Measurements from ENCODE around the gene DYRK3. TPM values are rescaled to one million over a fixed set of nuclear protein-coding genes. Genes with fewer than 3 reads are reported as not detected.

DYRK3 gene
- total and polyA plus RNA-seq, 2 of the 13 experiments (the other 11 are each of a cell fraction or from before 2014, with no cell fraction given): 0.48 to 2.8 TPM

GRCh38 chr1:206672011-206672688, 36.8 kb downstream of the DYRK3 start:
- CTCF ChIA-PET (ENCODE audit: low intra/inter-chr PET ratio, low total read pairs): no interaction called here
- Histone ChIP-seq H3K4me1 (ENCODE audit: insufficient read depth, low read length) (0 out of 2 replicates have a peak, but pooled peaks cover 16% of the 10 kb centered on the region), H3K27me3 (ENCODE audit: control insufficient read depth in 1 of 2, insufficient read depth in 2 of 2, low read length in 2 of 2) (peaks cover 2 to 36% of the 10 kb centered on the region in 2 experiments; a peak in 4 of 5 replicates), H3K9ac (ENCODE audit: insufficient read depth, low read depth, low read length) (no peak overlapping the region), H3K4me3 (replicated peaks in 1 of 3; ENCODE audit: insufficient read depth in 1 of 3, low read depth in 2 of 3, low read length in 3 of 3) (no peak overlapping the region), H3K9me3 (ENCODE audit: low read length) (no peaks in the 10 kb centered on the region), H2AFZ (ENCODE audit: low read length) (no peak overlapping the region), H4K20me1 (ENCODE audit: insufficient read depth, low read length) (no peaks in the 10 kb centered on the region), H3K79me2 (ENCODE audit: insufficient read depth, low read length) (no peaks in the 10 kb centered on the region), H3K4me2 (ENCODE audit: low read depth, low read length) (no peak overlapping the region), H3K36me3 (replicated peaks in 1 of 2; ENCODE audit: control insufficient read depth in 1 of 2, insufficient read depth in 2 of 2, low read length in 2 of 2) (no peaks in the 10 kb centered on the region), H3K27ac (ENCODE audit: extremely low read length, insufficient read depth, low read length) (no peak overlapping the region)
- POLR2A ChIA-PET: no interaction called here
- no TSS peak for BruUV-seq (replicated peaks)
- ATAC-seq: no peak
- FAIRE-seq: no peak
- no peak for DNase-seq (ENCODE audit: low spot score)
- intact Hi-C loops (cut with micrococcal nuclease; ENCODE audit: unreplicated experiment) (no loop called here), in situ Hi-C loops (cut with HindIII; ENCODE audit: extremely low pct_ligation_motif_present, low pct_unique_long_range_greater_than_20kb) (no loop called here)
- no peak for TF ChIP-seq E2F1 (CRISPR knock-in tag; IDR thresholded peaks at IDR 0.05)
- TF ChIP-seq CENPT (CRISPR knock-in tag; IDR thresholded peaks at IDR 0.05; ENCODE audit: low read depth): no peak
- no peak for TF ChIP-seq NFYB (CRISPR knock-in tag; IDR thresholded peaks at IDR 0.05)
- no peak for TF ChIP-seq ZFP41 (CRISPR knock-in tag; IDR thresholded peaks at IDR 0.05; ENCODE audit: borderline replicate concordance)
- TF ChIP-seq KAT2B (IDR thresholded peaks at IDR 0.05; ENCODE audit: borderline replicate concordance, low read depth, low read length): no peak
- 9% methylated on average over 8 of the region's 8 CpGs for WGBS (ENCODE audit: low lambda C conversion rate)
